Bone marrow (tissue), 2 donors: ENCODE measurements around the gene SEC62.

Source experiments
- DNase-seq, 2 donors: peaks; one replicate each; lab custom pipeline; 2025; lab: John Stamatoyannopoulos, UW

Gene SEC62

GRCh38 chr3:169966428-169966950 is at the start of gene SEC62:
Gene SEC62, plus strand, starts transcription at chr3:169966807. Its CDS starts 16 bp downstream, at chr3:169966823.
- peak; percentile 81 to 90 for DNase-seq

- no peak for DNase-seq
Measured at GRCh38 chr3:169923189-169923588, 43.4 kb upstream of the SEC62 start.

- DNase-seq, result no peak
Measured at GRCh38 chr3:169923831-169924230, 42.8 kb upstream of the SEC62 start.

- DNase-seq, result peak in 1 of 2 donors; percentile 51
Measured at GRCh38 chr3:169929830-169930519, 36.6 kb upstream of the SEC62 start.

GRCh38 chr3:169930843-169931242 is 35.8 kb upstream of the SEC62 start:
- no peak for DNase-seq

GRCh38 chr3:169931747-169932520 is 34.7 kb upstream of the SEC62 start:
- no peak for DNase-seq

GRCh38 chr3:169939320-169939719 is 27.3 kb upstream of the SEC62 start:
- no peak for DNase-seq

- no peak for DNase-seq
Measured at GRCh38 chr3:169939751-169940150, 26.9 kb upstream of the SEC62 start.

- DNase-seq, result no peak
Measured at GRCh38 chr3:169940470-169941181, 26.0 kb upstream of the SEC62 start.

- DNase-seq, result peak; percentile 14 to 81
Measured at GRCh38 chr3:169945313-169945712, 21.3 kb upstream of the SEC62 start.

- DNase-seq, result no peak
Measured at GRCh38 chr3:169946336-169946735, 20.3 kb upstream of the SEC62 start.

- DNase-seq, result no peak
Measured at GRCh38 chr3:169948559-169949448, 17.8 kb upstream of the SEC62 start.

- DNase-seq, result no peak
Measured at GRCh38 chr3:169952045-169952444, 14.6 kb upstream of the SEC62 start.

- DNase-seq, result no peak
Measured at GRCh38 chr3:169953462-169954141, 13.0 kb upstream of the SEC62 start.

- peak in 1 of 2 donors; percentile 10 for DNase-seq
Measured at GRCh38 chr3:169954142-169954756, 12.4 kb upstream of the SEC62 start.

GRCh38 chr3:169955406-169955805 is 11.2 kb upstream of the SEC62 start:
- no peak for DNase-seq

GRCh38 chr3:169964176-169964575 is 2.4 kb upstream of the SEC62 start:
- DNase-seq, result no peak

- no peak for DNase-seq
Measured at GRCh38 chr3:169965562-169966427, 812 bp upstream of the SEC62 start.
